NCI-H1436 treated with DMSO at 0.1 percent for 48 hours (cell line): Measurements from ENCODE around the gene C1QTNF12.
"Not testable (repeated sequence)": the region's sequence is repeated elsewhere in the genome, so short reads cannot be mapped to it uniquely, and the experiment has no call there.

Experiments
- DNase-seq: peaks from one replicate; lab custom pipeline; 2025; lab: John Stamatoyannopoulos, UW

The C1QTNF12 gene

DNA sequence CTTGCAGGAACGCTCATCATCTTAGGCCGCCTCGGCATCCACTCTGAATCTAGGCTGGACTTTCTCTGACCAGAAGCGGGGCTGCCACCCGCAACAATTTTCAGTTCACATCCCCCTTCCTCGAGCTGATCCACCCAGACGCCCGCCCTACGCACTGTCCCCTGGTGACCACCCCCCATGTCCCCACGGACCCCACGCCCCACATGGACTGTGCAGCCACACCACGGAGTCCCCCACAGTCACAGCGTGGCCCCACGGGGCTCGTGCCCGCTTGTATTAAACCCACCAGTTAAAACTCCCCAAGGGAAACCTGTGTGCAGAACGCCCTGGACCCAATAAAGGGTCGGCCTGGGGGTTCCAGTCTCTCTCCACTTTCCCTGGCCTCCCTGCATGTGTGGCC lies 13.0 kb upstream of the C1QTNF12 start:
- no peak for DNase-seq

DNA sequence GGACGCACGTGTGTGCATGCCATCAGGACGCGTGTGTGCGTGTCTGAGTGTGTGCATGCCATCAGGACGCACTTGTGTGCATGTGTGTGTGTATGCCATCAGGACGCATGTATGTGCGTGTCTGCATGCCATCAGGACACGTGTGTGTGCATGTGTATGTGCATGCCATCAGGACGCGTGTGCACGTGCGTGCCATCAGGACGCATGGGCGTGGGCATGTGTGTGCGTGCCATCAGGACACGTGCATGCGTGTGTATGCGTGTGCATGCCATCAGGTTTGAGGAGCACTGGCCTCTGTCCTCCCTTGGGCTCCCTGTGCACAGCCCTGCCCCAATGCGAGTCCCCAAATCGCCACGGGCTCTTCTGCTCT lies 12.6 kb upstream of the C1QTNF12 start:
- DNase-seq, result no peak

- no peak for DNase-seq
These were observed 10.7 kb upstream of the C1QTNF12 start for GRCh38 chr1:1256956-1257871.

- no peak for DNase-seq
These were observed 9.1 kb upstream of the C1QTNF12 start for GRCh38 chr1:1255611-1256010.

DNA sequence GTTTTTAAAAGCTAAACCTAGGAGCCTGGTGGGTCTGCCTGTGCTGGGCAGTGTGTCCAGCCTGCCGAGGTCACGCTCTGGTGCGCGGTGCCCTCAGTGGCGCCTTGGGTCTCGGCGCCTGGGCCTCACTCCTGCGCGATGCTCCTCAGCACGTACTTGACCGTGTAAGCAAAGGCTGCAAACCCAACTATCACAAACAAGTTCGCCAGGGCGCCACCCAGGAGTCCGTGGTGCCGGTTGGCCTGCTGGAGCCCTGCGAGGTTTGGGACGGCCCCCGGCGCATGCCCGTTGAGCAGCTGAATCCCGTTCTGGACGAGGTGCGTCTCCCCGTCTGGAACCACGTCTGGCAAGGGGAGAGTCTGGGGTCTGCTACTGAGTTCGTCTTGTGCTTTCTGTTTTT lies 8.6 kb upstream of the C1QTNF12 start:
- no peak for DNase-seq

- no peak for DNase-seq
These were observed 8.1 kb upstream of the C1QTNF12 start for GRCh38 chr1:1254667-1254998.

DNA sequence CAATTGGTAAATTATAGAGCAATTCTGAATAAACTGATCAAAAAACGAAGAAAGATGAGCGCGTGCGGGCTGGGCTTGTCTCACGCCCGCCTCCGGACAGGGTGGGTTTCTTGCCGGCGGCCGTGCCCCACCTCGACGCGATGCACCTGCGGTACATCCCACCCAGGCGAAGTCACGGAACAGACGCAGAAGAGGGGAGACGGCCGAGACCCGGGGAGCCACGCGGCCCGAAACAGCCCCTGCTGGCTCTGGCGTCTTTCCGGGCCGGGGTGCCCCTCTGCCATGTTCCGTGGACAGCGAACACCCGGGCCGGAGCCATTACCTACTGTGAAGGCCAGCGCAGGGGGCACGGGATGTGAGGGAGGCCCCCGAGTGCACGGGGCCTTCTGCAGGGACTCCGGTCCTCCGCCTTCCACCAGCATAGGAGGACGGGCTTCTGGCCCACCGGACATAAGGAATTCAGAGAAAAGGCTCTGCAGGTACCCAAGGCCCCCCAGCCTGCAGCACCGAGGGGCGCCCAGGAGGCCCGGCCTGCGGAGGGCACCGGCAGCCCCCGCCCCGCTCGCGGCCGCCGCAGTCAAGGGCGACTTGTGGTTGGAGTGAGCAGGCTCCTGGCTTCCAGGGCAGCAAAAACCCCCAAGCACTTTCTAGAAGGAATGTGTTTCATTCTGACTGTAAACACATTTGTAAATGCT lies 7.6 kb upstream of the C1QTNF12 start:
- no peak for DNase-seq

DNA sequence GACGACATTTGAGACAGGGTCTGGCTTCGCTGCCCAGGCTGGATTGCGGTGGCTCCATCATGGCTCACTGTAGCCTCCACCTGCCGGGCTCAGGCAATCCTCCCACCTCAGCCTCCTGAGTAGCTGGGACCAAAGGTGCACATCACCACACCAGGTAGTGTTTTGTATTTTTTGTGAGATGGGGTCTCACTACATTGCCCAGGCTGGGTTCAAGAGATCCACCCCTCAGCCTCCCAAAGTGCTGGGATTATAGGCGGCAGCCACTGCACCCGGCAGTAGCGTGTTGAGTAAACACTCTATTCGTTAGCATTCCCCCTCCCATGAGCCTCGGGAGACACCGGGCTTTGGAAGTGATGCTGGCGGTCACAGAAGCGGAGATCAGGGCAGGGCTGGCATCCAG lies 6.8 kb upstream of the C1QTNF12 start:
- no peak for DNase-seq

GRCh38 chr1:1250786-1251284 lies 4.3 kb upstream of the C1QTNF12 start:
- no peak for DNase-seq

DNA sequence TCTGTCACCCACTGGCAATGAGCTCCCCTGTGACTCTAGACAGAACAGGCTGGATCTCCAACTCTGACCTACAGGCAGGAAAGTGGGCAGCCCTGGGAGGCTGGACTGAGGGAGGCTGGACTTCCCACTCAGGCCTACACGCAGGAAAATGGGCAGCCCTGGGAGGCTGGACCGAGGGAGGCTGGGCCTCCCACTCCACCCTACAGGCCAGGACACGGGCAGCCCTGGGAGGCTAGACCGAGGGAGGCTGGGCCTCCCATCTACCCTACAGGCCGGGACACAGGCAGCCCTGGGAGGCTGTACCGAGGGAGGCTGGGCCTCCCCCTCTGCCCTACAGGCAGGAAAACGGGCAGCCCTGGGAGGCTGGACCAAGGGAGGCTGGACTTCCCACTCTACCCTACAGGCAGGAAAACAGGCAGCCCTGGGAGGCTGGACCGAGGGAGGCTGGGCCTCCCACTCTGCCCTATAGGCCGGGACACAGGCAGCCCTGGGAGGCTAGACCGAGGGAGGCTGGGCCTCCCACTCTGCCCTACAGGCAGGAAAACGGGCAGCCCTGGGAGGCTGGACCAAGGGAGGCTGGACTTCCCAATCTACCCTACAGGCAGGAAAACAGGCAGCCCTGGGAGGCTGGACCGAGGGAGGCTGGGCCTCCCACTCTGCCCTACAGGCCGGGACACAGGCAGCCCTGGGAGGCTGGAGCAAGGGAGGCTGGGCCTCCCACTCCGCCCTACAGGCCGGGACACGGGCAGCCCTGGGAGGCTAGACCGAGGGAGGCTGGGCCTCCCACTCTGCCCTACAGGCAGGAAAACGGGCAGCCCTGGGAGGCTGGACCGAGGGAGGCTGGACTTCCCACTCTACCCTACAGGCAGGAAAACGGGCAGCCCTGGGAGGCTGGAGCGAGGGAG lies 1.7 kb upstream of the C1QTNF12 start:
- not testable (repeated sequence) for DNase-seq

DNA sequence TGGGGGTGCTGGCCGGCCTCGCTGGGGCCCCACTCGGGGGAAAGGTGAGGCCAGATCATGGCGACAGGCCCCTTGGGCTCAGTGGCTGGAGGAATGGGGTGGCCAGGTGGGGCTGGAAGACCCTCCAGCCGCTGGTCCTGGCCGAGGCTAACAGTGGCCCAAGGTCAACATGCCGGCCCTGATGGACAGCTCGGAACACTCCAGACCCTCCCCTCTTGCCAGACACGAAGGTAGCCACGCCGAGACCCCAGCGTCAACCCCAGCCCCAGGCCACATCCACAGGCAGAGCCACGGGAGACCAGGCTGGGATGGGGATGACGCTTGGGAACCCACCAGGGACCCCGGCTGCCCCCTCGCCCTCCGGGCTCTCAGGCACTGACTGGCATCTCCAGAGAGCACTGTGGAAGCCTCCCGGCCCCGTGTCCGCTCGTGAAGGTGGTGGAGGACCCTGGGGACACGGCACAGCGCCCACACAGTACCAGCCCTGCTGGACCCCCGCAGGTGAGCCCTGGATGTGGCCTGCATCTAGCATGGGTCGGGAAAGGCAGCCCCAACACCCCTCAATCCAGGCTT lies 905 bp upstream of the C1QTNF12 start:
- DNase-seq, result no peak

GRCh38 chr1:1245817-1246576 lies 525 bp downstream of the C1QTNF12 start:
- DNase-seq, result no peak

- DNase-seq, result no peak
These were observed 1.2 kb downstream of the C1QTNF12 start for GRCh38 chr1:1245178-1245816.

DNA sequence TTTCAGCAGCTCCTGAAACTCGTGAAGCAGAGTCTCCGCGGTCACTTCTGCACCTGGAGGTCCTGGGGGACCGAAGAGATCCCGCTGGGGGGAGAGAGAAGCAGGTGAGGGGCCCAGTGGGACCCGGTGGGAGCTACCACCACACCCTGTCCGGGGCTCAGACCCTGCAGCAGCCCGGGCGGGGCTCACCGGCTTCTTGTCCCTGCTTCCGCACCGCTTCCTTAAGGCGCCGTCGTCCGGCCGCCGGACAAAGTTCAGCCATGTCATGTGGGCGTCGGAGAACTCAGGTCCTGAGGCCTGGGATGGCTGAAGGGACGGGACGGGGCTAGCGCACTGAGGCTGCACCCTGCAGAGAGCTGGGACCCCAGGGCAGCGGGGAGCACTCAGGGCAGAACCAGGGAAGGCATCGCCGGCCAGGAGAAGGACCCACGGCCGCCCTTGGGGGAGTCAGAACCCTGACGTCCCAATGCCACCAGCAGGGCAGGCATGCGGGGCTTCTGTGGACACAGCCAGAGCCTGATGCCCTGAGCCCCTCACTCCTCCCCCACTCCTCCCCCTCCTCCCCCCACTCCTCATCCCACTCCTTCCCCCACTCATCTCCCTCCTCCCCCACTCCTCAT lies 2.2 kb downstream of the C1QTNF12 start:
- no peak for DNase-seq

DNA sequence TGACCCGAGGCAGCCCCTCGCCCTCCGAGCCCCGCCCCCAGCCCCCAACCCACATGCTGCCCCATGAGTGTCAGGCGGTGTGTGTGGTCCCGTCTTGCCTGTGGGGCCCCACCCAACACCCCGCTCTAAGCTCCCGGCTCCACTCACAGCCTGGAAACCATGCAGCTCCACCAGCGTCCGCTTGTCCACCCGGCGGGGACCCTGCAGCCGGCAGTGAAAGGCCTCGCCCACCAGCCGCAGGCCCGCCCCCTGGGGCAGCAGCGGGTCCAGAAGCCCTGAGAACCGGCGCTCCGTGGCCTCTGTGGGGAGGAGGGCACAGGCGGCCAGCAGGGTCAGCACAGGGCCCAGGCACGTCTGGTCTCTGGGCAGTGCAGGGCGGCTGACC lies 2.7 kb downstream of the C1QTNF12 start:
- no peak for DNase-seq

DNA sequence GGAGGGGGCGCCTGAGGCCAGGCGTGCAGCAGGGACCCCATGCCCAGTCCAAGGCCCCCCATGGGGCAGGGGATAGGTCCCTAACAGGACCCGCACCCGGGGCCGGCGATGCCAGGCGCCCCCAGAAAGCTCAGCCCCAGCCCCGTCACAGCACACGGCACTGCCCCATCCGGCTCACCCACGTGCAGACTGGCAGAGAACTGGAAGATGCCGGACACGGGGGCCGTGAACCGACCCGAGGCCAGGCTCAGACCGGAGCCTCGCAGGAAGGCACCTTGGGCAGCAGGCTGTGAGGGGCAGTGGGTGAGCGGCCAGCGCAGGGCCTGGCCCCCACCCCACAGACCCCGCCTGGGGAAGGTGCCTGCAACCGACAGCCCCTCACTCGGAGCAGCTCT lies 3.3 kb downstream of the C1QTNF12 start:
- DNase-seq, result no peak

GRCh38 chr1:1242461-1243265 lies 3.9 kb downstream of the C1QTNF12 start:
- no peak for DNase-seq

DNA sequence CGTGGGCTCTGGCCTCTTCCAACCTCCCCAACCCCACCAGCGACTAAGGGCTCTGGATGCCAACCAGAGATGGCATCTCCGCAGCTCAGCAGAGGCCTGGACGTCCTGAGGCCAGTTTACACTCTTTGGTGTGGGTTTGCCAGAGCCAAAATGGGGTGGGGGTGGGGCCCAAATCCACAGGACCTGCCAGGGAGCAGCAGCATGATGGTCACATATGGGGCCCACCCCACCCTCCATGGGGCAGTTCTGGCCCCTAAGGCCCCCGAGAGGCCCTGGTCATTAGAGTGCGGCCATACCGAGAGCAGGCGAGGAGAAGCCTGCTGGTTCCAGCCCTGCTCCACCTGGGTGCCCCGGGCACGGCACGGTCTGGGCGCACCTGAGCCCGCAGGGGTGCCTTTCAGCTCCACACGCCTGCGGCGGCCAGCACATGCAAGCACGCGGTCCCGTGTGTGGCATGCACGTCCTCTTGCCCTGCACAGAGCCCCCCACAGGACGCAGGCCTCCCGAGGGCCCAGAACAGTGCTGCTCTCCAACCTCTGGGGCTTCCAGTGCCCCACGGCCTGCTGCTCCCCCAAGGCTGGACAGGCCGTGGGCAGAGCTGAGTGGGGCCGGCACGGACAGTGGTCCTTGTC lies 4.8 kb downstream of the C1QTNF12 start:
- DNase-seq, result no peak
